ENCODE measurements around the gene PRUNE2. TPM values are rescaled to one million over a fixed set of nuclear protein-coding genes. Genes with fewer than 3 reads are reported as not detected.

The PRUNE2 gene
- total and polyA plus RNA-seq, 2 of the 8 experiments (the other 6 are each of a cell fraction or from before 2014, with no cell fraction given) = 5.5 to 13.3 TPM

DNA sequence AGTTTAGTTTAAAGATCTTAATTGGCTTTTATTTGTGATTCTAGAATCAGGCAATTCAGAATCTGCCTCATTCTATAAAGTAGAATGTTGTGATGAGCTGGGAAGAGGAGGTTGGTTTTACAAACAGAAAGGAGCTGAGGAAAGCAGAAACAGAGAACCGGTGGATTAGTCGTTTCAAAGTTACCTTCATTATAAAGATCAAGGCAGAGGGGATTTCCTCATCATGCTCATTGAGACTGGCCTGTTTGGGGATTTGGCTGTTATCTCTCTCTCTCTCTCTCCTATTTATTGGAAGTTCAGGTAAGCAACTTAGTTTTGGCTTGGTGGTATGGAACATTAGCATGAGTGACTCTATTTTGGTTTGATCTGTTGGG lies 313.0 kb downstream of the PRUNE2 start:
- peak overlapping the region; percentile 85 for H2AFZ ChIP-seq (ENCODE audit: low read length)
- no peak overlapping the region for H2BK20ac ChIP-seq (ENCODE audit: low read length)
- H3K4me2 ChIP-seq (ENCODE audit: insufficient read depth in 1 of 2, low read depth in 2 of 2, low read length in 2 of 2) = peak overlapping the region; percentile 42 to 50; a peak in 3 of 4 replicates

More for the DNA sequence above, 313.0 kb downstream of the PRUNE2 start:
- no peaks in the 10 kb centered on the region for H3K36me3 ChIP-seq (ENCODE audit: control insufficient read depth in 2 of 4, insufficient read depth in 4 of 4, low read length in 3 of 4)
- H4K5ac ChIP-seq (ENCODE audit: insufficient read length, low read depth, low read length) = no peak overlapping the region
- no peaks in the 10 kb centered on the region for H3K79me2 ChIP-seq (ENCODE audit: control insufficient read depth in 1 of 2, insufficient read depth in 2 of 2, low read length in 2 of 2)
- no peaks in the 10 kb centered on the region for H3K9me3 ChIP-seq (ENCODE audit: insufficient read depth in 2 of 2, low read depth in 1 of 2, low read length in 1 of 2)
- CTCF ChIA-PET (ENCODE audit: partially characterized antibody) = interaction anchor here (0.6 to 2.1 kb wide), 3 partner anchors 9 to 844 kb away, joined by 3 to 7 read pairs (median 7); no protein-coding TSS in a partner anchor
- peak overlapping the region; percentile 16 to 50 (median 25); a peak in 6 of 8 replicates for H3K4me3 ChIP-seq (ENCODE audit: extremely low read depth in 1 of 4, insufficient read depth in 2 of 4, low read depth in 3 of 4, low read length in 4 of 4)
- TF ChIP-seq NRF1 (IDR thresholded peaks at IDR 0.05; ENCODE audit: low read depth, low read length) (no peak), MAFK (IDR thresholded peaks at IDR 0.05; ENCODE audit: low read depth, low read length) (peak; percentile 50; the same call in 1 of the 2 replicates)
- peaks cover 5 to 27% (median 24%) of the 10 kb centered on the region in 4 experiments for H3K4me1 ChIP-seq (replicated peaks in 1 of 4; ENCODE audit: control insufficient read depth in 3 of 4, insufficient read depth in 4 of 4, low read length in 3 of 4)
- no peaks in the 10 kb centered on the region; the same call in 1 of the 2 replicates for H3K23me2 ChIP-seq (ENCODE audit: low read depth, low read length)
- H2BK5ac ChIP-seq (ENCODE audit: low read depth, low read length) = no peak overlapping the region
- H2BK120ac ChIP-seq (replicated peaks; ENCODE audit: low read depth, low read length) = no peak overlapping the region
- H2BK12ac ChIP-seq (ENCODE audit: low read depth, low read length) = no peak overlapping the region
- H2BK15ac ChIP-seq (ENCODE audit: low read length) = no peak overlapping the region
- 10% methylated on average over 2 of the region's 2 CpGs; no CpG with 5 or more reads in 1 of the 2 experiments for WGBS, 2 experiments (ENCODE audit: extremely low coverage in 1 of 2, insufficient coverage in 1 of 2, insufficient read length in 1 of 2, insufficient replicate concordance in 2 of 2, low coverage in 1 of 2, low lambda C conversion rate in 2 of 2, missing lambda C conversion rate in 1 of 2)
- POLR2A ChIA-PET (ENCODE audit: partially characterized antibody) = interaction anchor here (0.9 kb wide), 1 partner anchor 41 kb away, joined by 3 read pairs; no protein-coding TSS in a partner anchor
- H3K4ac ChIP-seq (replicated peaks; ENCODE audit: insufficient read length, low read depth, low read length) = no peak overlapping the region
- H3K18ac ChIP-seq (ENCODE audit: extremely low read depth, low read length) = peak overlapping the region; percentile 56; the same call in 1 of the 2 replicates
- no peak overlapping the region for H3K23ac ChIP-seq (ENCODE audit: insufficient read length)
- H3K56ac ChIP-seq (replicated peaks; ENCODE audit: insufficient read length, low read depth, low read length) = no peak overlapping the region
- no peaks in the 10 kb centered on the region for H3K79me1 ChIP-seq (ENCODE audit: low read depth, low read length)
- no peak overlapping the region for H3K27ac ChIP-seq (ENCODE audit: low read depth, low read length)
- H3K9ac ChIP-seq (replicated peaks in 1 of 4; ENCODE audit: extremely low read depth in 1 of 4, low read depth in 3 of 4, low read length in 3 of 4) = no peak overlapping the region; a peak in 1 of 7 replicates
- H4K20me1 ChIP-seq (replicated peaks in 1 of 2; ENCODE audit: control insufficient read depth in 1 of 2, insufficient read depth in 2 of 2, low read length in 2 of 2) = no peaks in the 10 kb centered on the region
- no peak for DNase-seq (ENCODE audit: low read depth in 1 of 2, low spot score in 2 of 2)
- FAIRE-seq = no peak
- no peaks in the 10 kb centered on the region for H3K27me3 ChIP-seq (replicated peaks in 1 of 4; ENCODE audit: control insufficient read depth in 3 of 4, extremely low read depth in 1 of 4, insufficient read depth in 3 of 4, low read length in 3 of 4)
- no peak overlapping the region for H2AK5ac ChIP-seq (ENCODE audit: low read depth, low read length)
- H4K91ac ChIP-seq (replicated peaks; ENCODE audit: insufficient read length, low read length) = no peak overlapping the region
- no peak overlapping the region for H4K8ac ChIP-seq (ENCODE audit: extremely low read depth, insufficient read depth, low read length)
- no peak overlapping the region for H3K14ac ChIP-seq (ENCODE audit: insufficient read length)

Measured in H1 (cell line).